Activated CD8-positive, alpha-beta T cell treated with anti-CD3 and anti-CD28 coated beads, Interleukin-2, amount 10 ng/mL, durations not matched to agents 7 days and 5 days (primary cell): ENCODE results near the gene EPO. TPM values are rescaled to one million over a fixed set of nuclear protein-coding genes. Genes with fewer than 3 reads are reported as not detected.
"Not testable (repeated sequence)": the region's sequence is repeated elsewhere in the genome, so short reads cannot be mapped to it uniquely, and the experiment has no call there.

Source experiments
- ATAC-seq: fragments of 150-1000 bp; cut with Tn5 transposase; one replicate; pipeline ENCODE4 v1.10.0; 2021; ENCODE audit warnings: moderate library complexity
- CTCF ChIA-PET: fragments of 350-600 bp; sonication (Branson Sonifier 250); formaldehyde crosslinking; loops from one replicate; lab custom pipeline; 2021; ENCODE audit warnings: antibody characterized with exemption; lab: Charles Lee
- POLR2A ChIA-PET: fragments of 350-600 bp; sonication (Branson Sonifier 250); formaldehyde crosslinking; loops from one replicate; lab custom pipeline; 2021; ENCODE audit warnings: antibody characterized with exemption; lab: Charles Lee
- DNase-seq: peaks from one replicate; pipeline ENCODE4 v3.0.0-alpha.2; 2020
- H3K27ac Mint-ChIP-seq: one replicate; pipeline ENCODE4 v1.8.0; 2021; ENCODE audit warnings: mild to moderate bottlenecking, mixed read lengths
- H3K27me3 Mint-ChIP-seq: one replicate; pipeline ENCODE4 v1.8.0; 2021; ENCODE audit warnings: low read depth, mixed read lengths
- H3K36me3 Mint-ChIP-seq: one replicate; pipeline ENCODE4 v1.8.0; 2021; ENCODE audit warnings: low read depth, mixed read lengths
- H3K4me1 Mint-ChIP-seq: one replicate; pipeline ENCODE4 v1.8.0; 2021; ENCODE audit warnings: low read depth, mixed read lengths
- H3K4me3 Mint-ChIP-seq: one replicate; pipeline ENCODE4 v1.8.0; 2021; ENCODE audit warnings: mild to moderate bottlenecking, mixed read lengths
- H3K9me3 Mint-ChIP-seq: one replicate; pipeline ENCODE4 v1.8.0; 2022; ENCODE audit warnings: mixed read lengths; ENCODE audit not compliant: insufficient read depth
- total RNA-seq, 2 experiments: library from RNA; stranded (reverse); gene quantifications; one replicate each; pipeline ENCODE4 v1.2.3, GENCODE V29; 2021

Gene EPO
- total RNA-seq, 2 experiments from 2014 or later, result not detected

GRCh38 chr7:100752994-100753393 is 32.7 kb downstream of the EPO start:
- no peak overlapping the region for H3K4me3 Mint-ChIP-seq
- H3K27ac Mint-ChIP-seq, result no peak overlapping the region
- H3K9me3 Mint-ChIP-seq, result no peaks in the 10 kb centered on the region
- POLR2A ChIA-PET, result no interaction called here
- H3K4me1 Mint-ChIP-seq, result no peaks in the 10 kb centered on the region
- no peak for ATAC-seq
- peaks cover 7% of the 10 kb centered on the region for H3K27me3 Mint-ChIP-seq
- no peak for DNase-seq
- H3K36me3 Mint-ChIP-seq, result no peaks in the 10 kb centered on the region
- CTCF ChIA-PET, result interaction anchor here (0.9 kb wide), 1 partner anchor 46 kb away, joined by 4 read pairs; no protein-coding TSS in a partner anchor

- Mint-ChIP-seq H3K36me3 (no peaks in the 10 kb centered on the region), H3K4me3 (no peak overlapping the region), H3K27ac (no peak overlapping the region), H3K27me3 (peaks cover 7% of the 10 kb centered on the region), H3K9me3 (no peaks in the 10 kb centered on the region), H3K4me1 (no peaks in the 10 kb centered on the region)
- POLR2A ChIA-PET, result no interaction called here
- ATAC-seq (no peak), DNase-seq (no peak)
- CTCF ChIA-PET, result interaction anchor here (0.9 kb wide), 1 partner anchor 46 kb away, joined by 4 read pairs; no protein-coding TSS in a partner anchor
Measured at GRCh38 chr7:100753750-100754149, 33.5 kb downstream of the EPO start.

- no peak for ATAC-seq
- Mint-ChIP-seq H3K27me3 (no peaks in the 10 kb centered on the region), H3K4me3 (no peak overlapping the region), H3K27ac (no peak overlapping the region), H3K9me3 (no peaks in the 10 kb centered on the region), H3K4me1 (no peaks in the 10 kb centered on the region), H3K36me3 (no peaks in the 10 kb centered on the region)
- CTCF ChIA-PET, result no interaction called here
- POLR2A ChIA-PET, result no interaction called here
- DNase-seq, result no peak
Measured at GRCh38 chr7:100759357-100760171, 39.3 kb downstream of the EPO start.

GRCh38 chr7:100762841-100763240 is 42.6 kb downstream of the EPO start:
- H3K27me3 Mint-ChIP-seq, H3K4me1 Mint-ChIP-seq, H3K9me3 Mint-ChIP-seq, H3K4me3 Mint-ChIP-seq, DNase-seq, POLR2A ChIA-PET, ATAC-seq, H3K27ac Mint-ChIP-seq, H3K36me3 Mint-ChIP-seq: not testable (repeated sequence)
- CTCF ChIA-PET, result interaction anchor here (0.9 to 1.9 kb wide), 3 partner anchors 38 to 90 kb away, joined by 3 to 7 read pairs (median 3); partner anchors contain the start of genes POP7 and SLC12A9

- no peak for ATAC-seq
- no peak overlapping the region for H3K4me3 Mint-ChIP-seq
- no peaks in the 10 kb centered on the region for H3K9me3 Mint-ChIP-seq
- H3K4me1 Mint-ChIP-seq, result no peaks in the 10 kb centered on the region
- CTCF ChIA-PET, result interaction anchor here (1.9 kb wide), 1 partner anchor 58 kb away, joined by 7 read pairs; the partner anchor contains the start of gene POP7
- no peaks in the 10 kb centered on the region for H3K36me3 Mint-ChIP-seq
- H3K27me3 Mint-ChIP-seq, result no peaks in the 10 kb centered on the region
- DNase-seq, result no peak
- POLR2A ChIA-PET, result no interaction called here
- no peak overlapping the region for H3K27ac Mint-ChIP-seq
Measured at GRCh38 chr7:100763556-100764140, 43.4 kb downstream of the EPO start.

GRCh38 chr7:100764841-100765240 is 44.6 kb downstream of the EPO start:
- ChIA-PET POLR2A (no interaction called here), CTCF (no interaction called here)
- DNase-seq (no peak), ATAC-seq (no peak)
- H3K4me3 Mint-ChIP-seq, result no peak overlapping the region
- no peaks in the 10 kb centered on the region for H3K4me1 Mint-ChIP-seq
- no peaks in the 10 kb centered on the region for H3K9me3 Mint-ChIP-seq
- H3K27me3 Mint-ChIP-seq, result no peaks in the 10 kb centered on the region
- H3K36me3 Mint-ChIP-seq, result no peaks in the 10 kb centered on the region
- H3K27ac Mint-ChIP-seq, result no peak overlapping the region

- ChIA-PET CTCF (no interaction called here), POLR2A (no interaction called here)
- DNase-seq (no peak), ATAC-seq (no peak)
- Mint-ChIP-seq H3K27ac (no peak overlapping the region), H3K4me1 (no peaks in the 10 kb centered on the region), H3K36me3 (no peaks in the 10 kb centered on the region), H3K4me3 (no peak overlapping the region), H3K9me3 (no peaks in the 10 kb centered on the region), H3K27me3 (no peaks in the 10 kb centered on the region)
Measured at GRCh38 chr7:100765250-100765649, 45.0 kb downstream of the EPO start.

- H3K36me3 Mint-ChIP-seq, result no peaks in the 10 kb centered on the region
- DNase-seq, result no peak
- CTCF ChIA-PET, result interaction anchor here (1.0 kb wide), 1 partner anchor 62 kb away, joined by 4 read pairs; the partner anchor contains the start of gene POP7
- no peaks in the 10 kb centered on the region for H3K27me3 Mint-ChIP-seq
- POLR2A ChIA-PET, result no interaction called here
- H3K4me3 Mint-ChIP-seq, result no peak overlapping the region
- H3K27ac Mint-ChIP-seq, result no peak overlapping the region
- no peaks in the 10 kb centered on the region for H3K9me3 Mint-ChIP-seq
- no peaks in the 10 kb centered on the region for H3K4me1 Mint-ChIP-seq
- ATAC-seq, result no peak
Measured at GRCh38 chr7:100768784-100769183, 48.5 kb downstream of the EPO start.

Other genes starting within 250 kb of the EPO start
- 100 to 1,000 TPM; 129 to 132 TPM for gene TSC22D4, start 241.3 kb upstream of the EPO start, total RNA-seq
- gene NYAP1, start 236.5 kb upstream of the EPO start, total RNA-seq, result under 1 TPM in 1 of 2 experiments, not detected in 1; 0.23 TPM
- gene AGFG2, start 181.3 kb upstream of the EPO start, total RNA-seq, result 10 to 100 TPM; 43.0 to 46.0 TPM
- gene SAP25, start 146.6 kb upstream of the EPO start, total RNA-seq, result 10 to 100 TPM; 29.8 to 30.0 TPM
- gene LRCH4, start 134.3 kb upstream of the EPO start, total RNA-seq, result 100 to 1,000 TPM; 191 to 193 TPM
- gene FBXO24, start 134.1 kb upstream of the EPO start, total RNA-seq, result under 1 TPM; 0.37 to 0.45 TPM
- 10 to 100 TPM; 17.0 to 17.6 TPM for gene PCOLCE, start 118.1 kb upstream of the EPO start, total RNA-seq
- 10 to 100 TPM; 42.1 to 43.5 TPM for gene MOSPD3, start 107.9 kb upstream of the EPO start, total RNA-seq
- 10 to 100 TPM; 13.1 to 14.5 TPM for gene TFR2, start 78.9 kb upstream of the EPO start, total RNA-seq
- gene ACTL6B, start 64.0 kb upstream of the EPO start, total RNA-seq, result not detected
- 100 to 1,000 TPM; 274 to 286 TPM for gene GNB2, start 46.7 kb upstream of the EPO start, total RNA-seq
- 10 to 100 TPM; 42.1 to 43.0 TPM for gene GIGYF1, start 26.2 kb upstream of the EPO start, total RNA-seq
- 10 to 100 TPM; 43.6 to 48.3 TPM for gene POP7, start 14.3 kb upstream of the EPO start, total RNA-seq
- not detected for gene ZAN, start 13.1 kb downstream of the EPO start, total RNA-seq
- gene EPHB4, start 107.1 kb downstream of the EPO start, total RNA-seq, result 1 to 10 TPM; 1.5 to 1.9 TPM
- 10 to 100 TPM; 28.3 to 29.5 TPM for gene SLC12A9, start 132.2 kb downstream of the EPO start, total RNA-seq
- 10 to 100 TPM; 25.5 to 28.6 TPM for gene TRIP6, start 146.9 kb downstream of the EPO start, total RNA-seq
- 100 to 1,000 TPM; 273 to 292 TPM for gene SRRT, start 154.6 kb downstream of the EPO start, total RNA-seq
- gene UFSP1, start 169.2 kb downstream of the EPO start, total RNA-seq, result 1 to 10 TPM; 2.0 to 3.7 TPM
- gene ACHE, start 175.4 kb downstream of the EPO start, total RNA-seq, result not detected
- not detected for gene MUC3A, start 229.1 kb downstream of the EPO start, total RNA-seq
- not detected for gene MUC12, start 249.1 kb downstream of the EPO start, total RNA-seq